K562 (cell line): ENCODE measurements around the gene PCDHGC4. TPM values are rescaled to one million over a fixed set of nuclear protein-coding genes. Genes with fewer than 3 reads are reported as not detected.
A peak's percentile ranks its signal among the peaks of the same experiment; 100 is the strongest.

Source experiments
- ATAC-seq: fragments of 200-7000 bp; cut with Tn5 transposase; 3 replicates; pipeline ENCODE4 v1.9.1; 2020; ENCODE audit warnings: moderate library complexity
- BruUV-seq: library from RNA; stranded (reverse); fragments of 400-500 nt; replicated peaks from 2 replicates; lab custom pipeline; 2021; lab: Mats Ljungman, UMichigan
- CTCF ChIA-PET: fragments of 300-600 bp; formaldehyde crosslinking; extraction: SDS; loops from one replicate; lab custom pipeline; 2021; ENCODE audit warnings: low intra/inter-chr PET ratio; lab: Yijun Ruan, JAX
- POLR2A ChIA-PET: fragments of 300-600, 350-650 bp; sonication (Branson Sonifier 250); formaldehyde crosslinking; extraction: SDS; loops from one replicate; lab custom pipeline; 2021; ENCODE audit warnings: antibody characterized with exemption, inconsistent platforms; lab: Yijun Ruan, JAX
- DNase-seq, 4 experiments: peaks; one replicate each; pipeline versions ENCODE4 v3.0.0 to v3.0.0-alpha.2; 2011 to 2018; ENCODE audit warnings: low spot score in 3 of 4, mixed read lengths in 3 of 4; ENCODE audit errors: extremely low read depth in 1 of 4
- FAIRE-seq: peaks from 2 replicates; lab custom pipeline; 2011; peaks lifted over from hg19 to GRCh38; lab: Jason Lieb, UNC
- H2AFZ ChIP-seq: 2 replicates; pipeline ENCODE4 v1.6.0; 2011; ENCODE audit warnings: low read depth, low read length, control low read depth, inconsistent platforms
- H3K27ac ChIP-seq: fragments of 200-600 bp; 3 replicates; pipeline ENCODE4 v1.8.0; 2011; ENCODE audit warnings: low read depth, mild to moderate bottlenecking, control low read depth, inconsistent platforms, low read length, moderate library complexity, mixed read lengths; ENCODE audit errors: extremely low read depth
- H3K27me3 ChIP-seq, 2 experiments: fragments of 300-600 bp in 1 of 2; 2 replicates in 1 of 2; 3 replicates in 1 of 2; pipeline versions ENCODE4 v1.6.0 to v1.8.0; 2011; ENCODE audit warnings: inconsistent platforms in 2 of 2, low read length in 2 of 2, mild to moderate bottlenecking in 1 of 2, mixed read lengths in 1 of 2, moderate library complexity in 1 of 2; ENCODE audit not compliant: control insufficient read depth in 2 of 2, insufficient read depth in 2 of 2
- H3K36me3 ChIP-seq: fragments of 300-600 bp; 3 replicates; pipeline ENCODE4 v1.8.0; 2011; ENCODE audit warnings: mild to moderate bottlenecking, low read length, inconsistent platforms; ENCODE audit not compliant: control insufficient read depth, insufficient read depth
- H3K4me1 ChIP-seq, 2 experiments: fragments of 200-600 bp in 1 of 2; replicated peaks in 1 of 2; 2 replicates in 1 of 2; 3 replicates in 1 of 2; pipeline versions ENCODE4 v1.5.1 to v1.8.0; 2011; ENCODE audit warnings: inconsistent platforms in 2 of 2, low read length in 2 of 2, mild to moderate bottlenecking in 1 of 2, mixed read lengths in 1 of 2, moderate library complexity in 1 of 2; ENCODE audit not compliant: control insufficient read depth in 2 of 2, insufficient read depth in 2 of 2
- H3K4me2 ChIP-seq: 2 replicates; pipeline ENCODE4 v1.6.1; 2011; ENCODE audit warnings: low read length, control low read depth, inconsistent platforms, mixed read lengths; ENCODE audit not compliant: insufficient read depth
- H3K4me3 ChIP-seq: fragments of 200-600 bp; sonication (generic), shearing (Covaris generic); 2 replicates; pipeline ENCODE4 v1.5.1; 2016; ENCODE audit warnings: control low read depth, inconsistent platforms
- H3K79me2 ChIP-seq: fragments of 200-600 bp; 3 replicates; pipeline ENCODE4 v1.8.0; 2011; ENCODE audit warnings: low read length, inconsistent platforms; ENCODE audit not compliant: control insufficient read depth, insufficient read depth
- H3K9ac ChIP-seq, 2 experiments: 2 replicates each; pipeline versions ENCODE4 v1.6.0 to v1.6.1; 2011; ENCODE audit warnings: low read depth in 2 of 2, low read length in 2 of 2, control low read depth in 1 of 2, inconsistent platforms in 1 of 2, mild to moderate bottlenecking in 1 of 2, mixed read lengths in 1 of 2; ENCODE audit not compliant: insufficient read depth in 1 of 2
- H3K9me1 ChIP-seq: one replicate; pipeline ENCODE4 v1.6.0; 2011; ENCODE audit warnings: inconsistent platforms, mild to moderate bottlenecking, low read length, moderate library complexity; ENCODE audit not compliant: control insufficient read depth, insufficient read depth
- H3K9me3 ChIP-seq: replicated peaks from 2 replicates; pipeline ENCODE4 v1.5.1; 2011; ENCODE audit warnings: low read depth, low read length, inconsistent platforms; ENCODE audit not compliant: control insufficient read depth, insufficient read depth
- H4K20me1 ChIP-seq: replicated peaks from 2 replicates; pipeline ENCODE4 v1.6.1; 2011; ENCODE audit warnings: low read length, inconsistent platforms, mixed read lengths; ENCODE audit not compliant: control insufficient read depth, insufficient read depth
- CBFA2T2 ChIP-seq: fragments of 450-650 bp; conservative IDR thresholded peaks from 2 replicates; pipeline ENCODE4 v1.6.1; 2017; ENCODE audit warnings: mild to moderate bottlenecking
- CBFA2T3 ChIP-seq: fragments of 450-650 bp; IDR thresholded peaks from 2 replicates; pipeline ENCODE4 v1.6.1; 2017
- EGR1 ChIP-seq: fragments of 450-650 bp; conservative IDR thresholded peaks from 2 replicates; pipeline ENCODE4 v1.6.1; 2017; ENCODE audit warnings: mild to moderate bottlenecking
- JUNB ChIP-seq: fragments of 450-650 bp; formaldehyde crosslinking; conservative IDR thresholded peaks from 2 replicates; pipeline ENCODE4 v1.4.0; 2020; ENCODE audit warnings: mild to moderate bottlenecking
- TCF3 ChIP-seq: sonication (generic); formaldehyde crosslinking; IDR thresholded peaks from 2 replicates; pipeline ENCODE4 v1.4.0; 2020; ENCODE audit warnings: mild to moderate bottlenecking, missing genetic modification reagents
- WGBS: fragments of 100-300 bp; shearing (Covaris generic); methylation state at CpG from one replicate; pipeline ENCODE4 v1.1.6; 2016; ENCODE audit warnings: low coverage, mixed read lengths; ENCODE audit not compliant: insufficient coverage; ENCODE audit errors: missing lambda C conversion rate; 5-methylcytosine and 5-hydroxymethylcytosine counted together
- in situ Hi-C: fragments of 300-500 bp; cut with MboI; formaldehyde crosslinking; loops from 4 replicates; pipeline ENCODE4 v1.15.0; 2018; ENCODE audit warnings: inconsistent platforms, mixed read lengths
- intact Hi-C: fragments of 100-400 bp; cut with micrococcal nuclease; formaldehyde crosslinking; loops from 2 replicates; pipeline ENCODE4 v1.14.2; 2022
- polyA plus RNA-seq, 8 experiments: library from polyadenylated mRNA; depleted of rRNA in 4 of 8; stranded (reverse) in 5 of 8; unstranded in 3 of 8; fragments of >200 nt; fragmentation: Nextera tagmentation in 2 of 8; fragmentation: Illumina TruSeq in 1 of 8; extraction: Ambion mirVana in 2 of 8; extraction: Trizol in 1 of 8; gene quantifications; 2 replicates each; pipeline versions ENCODE4 v1.2.1 to v1.2.3, GENCODE V29; 2011 to 2014; ENCODE audit warnings: inconsistent platforms in 1 of 8, missing spikeins in 1 of 8
- total RNA-seq, 7 experiments: library from RNA; depleted of rRNA in 6 of 7; stranded (reverse); fragments of >200 nt in 6 of 7; fragmentation: Illumina TruSeq in 2 of 7; extraction: Trizol in 2 of 7; gene quantifications; 2 replicates each; pipeline versions ENCODE4 v1.2.1 to v1.2.3, GENCODE V29; 2011 to 2021; ENCODE audit warnings: low replicate concordance in 1 of 7
- TF ChIP-seq, protein P1 (sequence below): fragments of 450-650 bp; conservative IDR thresholded peaks from 2 replicates; pipeline ENCODE4 v1.6.1; 2016; ENCODE audit warnings: missing genetic modification characterization, low read depth, mild to moderate bottlenecking, missing compliant biosample characterization, moderate library complexity

Gene PCDHGC4
- total and polyA plus RNA-seq, 9 of the 15 experiments (the other 6 are each of a cell fraction or from before 2014, with no cell fraction given): 0.05 TPM; not detected in 8

DNA sequence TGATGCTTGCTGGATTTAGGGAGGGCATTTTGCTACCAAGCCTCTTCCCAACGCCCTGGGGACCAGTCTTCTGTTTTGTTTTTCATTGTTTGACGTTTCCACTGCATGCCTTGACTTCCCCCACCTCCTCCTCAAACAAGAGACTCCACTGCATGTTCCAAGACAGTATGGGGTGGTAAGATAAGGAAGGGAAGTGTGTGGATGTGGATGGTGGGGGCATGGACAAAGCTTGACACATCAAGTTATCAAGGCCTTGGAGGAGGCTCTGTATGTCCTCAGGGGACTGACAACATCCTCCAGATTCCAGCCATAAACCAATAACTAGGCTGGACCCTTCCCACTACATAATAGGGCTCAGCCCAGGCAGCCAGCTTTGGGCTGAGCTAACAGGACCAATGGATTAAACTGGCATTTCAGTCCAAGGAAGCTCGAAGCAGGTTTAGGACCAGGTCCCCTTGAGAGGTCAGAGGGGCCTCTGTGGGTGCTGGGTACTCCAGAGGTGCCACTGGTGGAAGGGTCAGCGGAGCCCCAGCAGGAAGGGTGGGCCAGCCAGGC, 27.0 kb downstream of the PCDHGC4 start:
- TF ChIP-seq JUNB (CRISPR knock-in tag) (no peak), TCF3 (CRISPR knock-in tag) (peak; percentile 48; the same call in 1 of the 2 replicates), CBFA2T2 (0 out of 2 replicates have a peak, but pooled peaks have one; percentile 39), CBFA2T3 (peak; percentile 70), EGR1 (peak; percentile 25; the same call in 1 of the 2 replicates)
- TF ChIP-seq, protein P1, sequence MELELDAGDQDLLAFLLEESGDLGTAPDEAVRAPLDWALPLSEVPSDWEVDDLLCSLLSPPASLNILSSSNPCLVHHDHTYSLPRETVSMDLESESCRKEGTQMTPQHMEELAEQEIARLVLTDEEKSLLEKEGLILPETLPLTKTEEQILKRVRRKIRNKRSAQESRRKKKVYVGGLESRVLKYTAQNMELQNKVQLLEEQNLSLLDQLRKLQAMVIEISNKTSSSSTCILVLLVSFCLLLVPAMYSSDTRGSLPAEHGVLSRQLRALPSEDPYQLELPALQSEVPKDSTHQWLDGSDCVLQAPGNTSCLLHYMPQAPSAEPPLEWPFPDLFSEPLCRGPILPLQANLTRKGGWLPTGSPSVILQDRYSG (tag): no peak
- 23% methylated on average over 4 of the region's 4 CpGs for WGBS
- DNase-seq (peak in 3 of 4 experiments; percentile 24 to 57 (median 50)), ATAC-seq (peak; percentile 12), FAIRE-seq (peak; percentile 65)
- BruUV-seq: no TSS peak
- peaks cover 38% of the 10 kb centered on the region for H3K36me3 ChIP-seq
- intact Hi-C loops (loop anchor here (5.0 to 10.0 kb wide), 3 partner anchors 90 to 277 kb away; partner anchors contain the start of genes PCDHGA11 and PCDHGA3), in situ Hi-C loops (no loop called here)
- peaks cover 5 to 17% of the 10 kb centered on the region in 2 experiments; a peak in 3 of 5 replicates for H3K4me1 ChIP-seq
- no peaks in the 10 kb centered on the region for H4K20me1 ChIP-seq
- no peaks in the 10 kb centered on the region for H3K9me3 ChIP-seq
- H3K4me2 ChIP-seq: no peak overlapping the region
- ChIA-PET CTCF (interaction anchor here (0.7 to 1.1 kb wide), 2 partner anchors 152 to 162 kb away, joined by 3 read pairs; partner anchors contain the start of genes PCDHGB1 and PCDHGB2), POLR2A (interaction anchor here (1.1 kb wide), 1 partner anchor 10 kb away, joined by 3 read pairs; no protein-coding TSS in a partner anchor)
- H3K9ac ChIP-seq: 0 out of 4 replicates have a peak overlapping the region, but pooled peaks of 1 of the 2 experiments have one; percentile 4
- no peak overlapping the region for H3K27ac ChIP-seq
- H2AFZ ChIP-seq: no peak overlapping the region; the same call in 1 of the 2 replicates
- no peak overlapping the region for H3K4me3 ChIP-seq
- no peaks in the 10 kb centered on the region for H3K79me2 ChIP-seq
- peaks cover 8% of the 10 kb centered on the region for H3K9me1 ChIP-seq
- H3K27me3 ChIP-seq: peaks cover 0 to 7% of the 10 kb centered on the region in 2 experiments; a peak in 2 of 5 replicates
